ENCODE measurements around the gene CLEC3B. TPM values are rescaled to one million over a fixed set of nuclear protein-coding genes. Genes with fewer than 3 reads are reported as not detected.
"Not testable (repeated sequence)": the region's sequence is repeated elsewhere in the genome, so short reads cannot be mapped to it uniquely, and the experiment has no call there.

The CLEC3B gene
- polyA plus RNA-seq, 1 experiment: 22.3 TPM

- no peaks in the 10 kb centered on the region for H3K27me3 ChIP-seq (ENCODE audit: control insufficient read depth, insufficient read depth, low read length)
- peak; percentile 52 for DNase-seq (ENCODE audit: low read depth)
- no peak overlapping the region for H3K4me3 ChIP-seq (ENCODE audit: low read depth, low read length)
- CTCF ChIA-PET: interaction anchor here (1.1 to 12.1 kb wide), 8 partner anchors 12 to 465 kb away, joined by 3 to 289 read pairs (median 12); partner anchors contain the start of gene TMEM158
- POLR2A ChIA-PET: no interaction called here
- H3K36me3 ChIP-seq (ENCODE audit: control insufficient read depth, insufficient read depth, low read length): no peaks in the 10 kb centered on the region
- TF ChIP-seq, protein P1, sequence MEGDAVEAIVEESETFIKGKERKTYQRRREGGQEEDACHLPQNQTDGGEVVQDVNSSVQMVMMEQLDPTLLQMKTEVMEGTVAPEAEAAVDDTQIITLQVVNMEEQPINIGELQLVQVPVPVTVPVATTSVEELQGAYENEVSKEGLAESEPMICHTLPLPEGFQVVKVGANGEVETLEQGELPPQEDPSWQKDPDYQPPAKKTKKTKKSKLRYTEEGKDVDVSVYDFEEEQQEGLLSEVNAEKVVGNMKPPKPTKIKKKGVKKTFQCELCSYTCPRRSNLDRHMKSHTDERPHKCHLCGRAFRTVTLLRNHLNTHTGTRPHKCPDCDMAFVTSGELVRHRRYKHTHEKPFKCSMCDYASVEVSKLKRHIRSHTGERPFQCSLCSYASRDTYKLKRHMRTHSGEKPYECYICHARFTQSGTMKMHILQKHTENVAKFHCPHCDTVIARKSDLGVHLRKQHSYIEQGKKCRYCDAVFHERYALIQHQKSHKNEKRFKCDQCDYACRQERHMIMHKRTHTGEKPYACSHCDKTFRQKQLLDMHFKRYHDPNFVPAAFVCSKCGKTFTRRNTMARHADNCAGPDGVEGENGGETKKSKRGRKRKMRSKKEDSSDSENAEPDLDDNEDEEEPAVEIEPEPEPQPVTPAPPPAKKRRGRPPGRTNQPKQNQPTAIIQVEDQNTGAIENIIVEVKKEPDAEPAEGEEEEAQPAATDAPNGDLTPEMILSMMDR (IDR thresholded peaks at IDR 0.05; ENCODE audit: insufficient read depth, low read depth, low read length): peak; percentile 50
Observed at GRCh38 chr3:45043728-45044299, 17.7 kb downstream of the CLEC3B start.

DNA sequence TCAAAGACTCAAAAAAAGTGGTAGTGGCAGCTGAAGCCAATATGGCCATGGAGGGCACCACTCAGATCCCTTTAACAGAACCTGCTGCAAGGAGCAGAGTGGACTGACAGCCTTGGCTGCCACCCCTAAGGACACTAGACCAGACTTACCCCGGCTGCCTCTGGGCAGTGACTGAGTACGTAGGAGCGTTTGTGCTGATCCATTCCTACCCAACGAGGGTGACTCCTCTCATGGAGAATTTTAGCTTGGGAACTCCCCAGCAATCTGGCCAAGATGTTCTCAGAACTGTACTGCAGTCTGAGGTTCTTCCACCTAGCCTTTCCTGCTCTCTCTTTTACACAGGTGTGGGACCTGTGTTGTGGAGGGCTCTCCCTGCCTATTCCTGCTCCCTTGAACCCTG lies 22.1 kb downstream of the CLEC3B start:
- TF ChIP-seq, protein P1 (IDR thresholded peaks at IDR 0.05; ENCODE audit: insufficient read depth, low read depth, low read length): no peak
- no peaks in the 10 kb centered on the region for H3K27me3 ChIP-seq (ENCODE audit: control insufficient read depth, insufficient read depth, low read length)
- no peaks in the 10 kb centered on the region for H3K36me3 ChIP-seq (ENCODE audit: control insufficient read depth, insufficient read depth, low read length)
- no peak overlapping the region for H3K4me3 ChIP-seq (ENCODE audit: low read depth, low read length)
- no peak for DNase-seq (ENCODE audit: low read depth)
- CTCF ChIA-PET: interaction anchor here (1.4 to 12.1 kb wide), 4 partner anchors 8 to 450 kb away, joined by 3 to 289 read pairs (median 4); no protein-coding TSS in a partner anchor
- POLR2A ChIA-PET: no interaction called here

DNA sequence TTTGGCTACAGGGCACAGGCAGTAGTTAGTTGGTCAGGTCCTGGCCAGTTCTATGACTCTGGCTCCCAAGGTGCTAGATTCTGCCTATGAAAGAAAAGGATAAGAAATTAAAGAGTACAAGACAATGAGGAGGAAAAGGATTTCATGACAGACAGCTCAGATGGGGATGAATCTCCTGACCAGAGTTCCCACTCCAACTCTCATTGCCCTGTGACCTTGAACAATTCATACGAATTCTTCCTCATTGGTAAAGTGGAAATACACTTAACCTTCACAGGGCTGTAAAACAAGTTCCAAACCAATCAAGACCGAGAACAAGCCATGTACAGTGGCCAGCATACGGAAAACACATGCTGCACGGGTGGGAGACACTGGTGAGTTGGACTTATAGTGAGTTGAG lies 23.7 kb downstream of the CLEC3B start:
- H3K4me3 ChIP-seq (ENCODE audit: low read depth, low read length): no peak overlapping the region
- TF ChIP-seq, protein P1 (IDR thresholded peaks at IDR 0.05; ENCODE audit: insufficient read depth, low read depth, low read length): no peak
- ChIA-PET CTCF (interaction anchor here (0.9 to 12.1 kb wide), 4 partner anchors 9 to 449 kb away, joined by 3 to 289 read pairs (median 3); no protein-coding TSS in a partner anchor), POLR2A (no interaction called here)
- no peaks in the 10 kb centered on the region for H3K27me3 ChIP-seq (ENCODE audit: control insufficient read depth, insufficient read depth, low read length)
- no peaks in the 10 kb centered on the region for H3K36me3 ChIP-seq (ENCODE audit: control insufficient read depth, insufficient read depth, low read length)
- no peak for DNase-seq (ENCODE audit: low read depth)

DNA sequence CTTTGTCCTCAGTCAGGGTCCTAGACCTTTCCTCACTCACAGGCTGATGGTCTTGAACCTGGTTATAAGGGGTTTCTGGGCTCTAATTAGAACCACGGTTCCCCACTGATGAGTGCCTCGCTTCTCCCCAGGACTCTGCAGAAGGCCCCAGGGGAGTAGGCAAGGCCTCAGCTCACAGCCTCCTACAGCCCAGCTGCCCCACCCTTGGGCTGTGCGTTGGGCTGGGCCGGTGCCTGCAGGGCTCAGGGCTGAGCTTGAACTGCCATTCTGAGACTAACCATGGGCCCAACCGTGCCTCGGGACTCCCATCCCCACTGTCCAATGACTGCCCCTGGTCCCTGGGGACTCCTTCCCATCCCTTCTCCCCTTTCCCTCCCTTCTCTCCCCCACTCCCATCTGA lies 25.6 kb downstream of the CLEC3B start:
- Histone ChIP-seq H3K4me3 (ENCODE audit: low read depth, low read length) (no peak overlapping the region), H3K27me3 (ENCODE audit: control insufficient read depth, insufficient read depth, low read length) (no peaks in the 10 kb centered on the region), H3K36me3 (ENCODE audit: control insufficient read depth, insufficient read depth, low read length) (no peaks in the 10 kb centered on the region)
- ChIA-PET CTCF (interaction anchor here (0.7 to 12.1 kb wide), 4 partner anchors 20 to 160 kb away, joined by 3 to 289 read pairs (median 4); no protein-coding TSS in a partner anchor), POLR2A (no interaction called here)
- DNase-seq (ENCODE audit: low read depth): no peak
- TF ChIP-seq, protein P1 (IDR thresholded peaks at IDR 0.05; ENCODE audit: insufficient read depth, low read depth, low read length): no peak

- H3K4me3 ChIP-seq (ENCODE audit: low read depth, low read length); POLR2A ChIA-PET; DNase-seq (ENCODE audit: low read depth); H3K27me3 ChIP-seq (ENCODE audit: control insufficient read depth, insufficient read depth, low read length); H3K36me3 ChIP-seq (ENCODE audit: control insufficient read depth, insufficient read depth, low read length): not testable (repeated sequence)
- CTCF ChIA-PET: interaction anchor here (1.0 to 4.4 kb wide), 6 partner anchors 12 to 157 kb away, joined by 3 to 39 read pairs (median 5); no protein-coding TSS in a partner anchor
Observed at GRCh38 chr3:45053805-45054195, 27.7 kb downstream of the CLEC3B start.

Measured in BJ (cell line).